Muscle layer of duodenum (tissue), 2 donors: Measurements from ENCODE around the gene ATP5F1D.

Experiments used
- H3K27ac ChIP-seq: one replicate; pipeline ENCODE4 v1.7.0; 2013; ENCODE audit warnings: mild to moderate bottlenecking, low read length
- H3K27me3 ChIP-seq: one replicate; pipeline ENCODE4 v1.7.0; 2013; ENCODE audit warnings: low read depth, mild to moderate bottlenecking, control low read depth, low read length
- H3K36me3 ChIP-seq, 2 donors: one replicate each; pipeline ENCODE4 v1.7.0; 2013; ENCODE audit warnings: low read length in 2 of 2, control low read depth in 1 of 2, mild to moderate bottlenecking in 1 of 2; ENCODE audit not compliant: insufficient read depth in 2 of 2, control insufficient read depth in 1 of 2
- H3K4me1 ChIP-seq, 2 donors: one replicate each; pipeline ENCODE4 v1.7.0; 2013; ENCODE audit warnings: low read length in 2 of 2, mild to moderate bottlenecking in 2 of 2, control low read depth in 1 of 2, moderate library complexity in 1 of 2; ENCODE audit not compliant: insufficient read depth in 2 of 2, control insufficient read depth in 1 of 2
- H3K4me3 ChIP-seq, 2 donors: one replicate each; pipeline ENCODE4 v1.7.0; 2013; ENCODE audit warnings: low read length in 2 of 2, low read depth in 1 of 2, mild to moderate bottlenecking in 1 of 2
- H3K9me3 ChIP-seq, 2 donors: one replicate each; pipeline ENCODE4 v1.7.0; 2013; ENCODE audit warnings: low read length in 2 of 2, control low read depth in 1 of 2, mild to moderate bottlenecking in 1 of 2; ENCODE audit not compliant: control insufficient read depth in 1 of 2
- donor health status: healthy.

ATP5F1D gene

DNA sequence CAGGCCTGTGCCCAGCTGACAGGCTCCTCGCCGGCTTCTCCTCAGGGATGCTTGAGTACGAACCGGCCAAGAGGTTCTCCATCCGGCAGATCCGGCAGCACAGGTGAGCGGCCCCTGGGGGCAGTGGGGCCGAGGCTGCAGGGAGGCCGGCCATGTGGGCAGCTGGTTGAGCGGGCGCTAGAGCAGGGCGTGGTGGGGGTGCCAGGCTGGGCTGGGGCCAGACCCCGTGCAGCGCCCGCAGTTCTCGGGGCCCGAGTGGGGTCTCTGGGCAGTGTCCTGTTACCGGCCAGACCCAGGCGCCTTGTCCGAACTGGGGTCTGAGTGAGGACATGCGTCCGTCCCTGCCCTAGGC is 19.7 kb upstream of the ATP5F1D start:
- no peaks in the 10 kb centered on the region for H3K27me3 ChIP-seq
- no peaks in the 10 kb centered on the region for H3K9me3 ChIP-seq
- no peak overlapping the region for H3K4me3 ChIP-seq
- no peak overlapping the region for H3K27ac ChIP-seq
- H3K4me1 ChIP-seq, result peaks cover 0 to 40% of the 10 kb centered on the region in 2 donors
- H3K36me3 ChIP-seq, result peaks cover 6 to 44% of the 10 kb centered on the region in 2 donors

GRCh38 chr19:1222394-1222793 is 19.2 kb upstream of the ATP5F1D start:
- Histone ChIP-seq H3K4me1 (peaks cover 0 to 38% of the 10 kb centered on the region in 2 donors), H3K9me3 (no peaks in the 10 kb centered on the region), H3K27me3 (no peaks in the 10 kb centered on the region), H3K4me3 (no peak overlapping the region), H3K36me3 (peaks cover 6 to 49% of the 10 kb centered on the region in 2 donors), H3K27ac (no peak overlapping the region)

GRCh38 chr19:1223018-1223855 is 18.3 kb upstream of the ATP5F1D start:
- peaks cover 6 to 58% of the 10 kb centered on the region in 2 donors for H3K36me3 ChIP-seq
- no peak overlapping the region for H3K4me3 ChIP-seq
- no peak overlapping the region for H3K27ac ChIP-seq
- H3K4me1 ChIP-seq, result peaks cover 0 to 30% of the 10 kb centered on the region in 2 donors
- no peaks in the 10 kb centered on the region for H3K9me3 ChIP-seq
- no peaks in the 10 kb centered on the region for H3K27me3 ChIP-seq

- no peak overlapping the region for H3K27ac ChIP-seq
- peaks cover 0 to 21% of the 10 kb centered on the region in 2 donors for H3K4me1 ChIP-seq
- no peaks in the 10 kb centered on the region for H3K27me3 ChIP-seq
- H3K36me3 ChIP-seq, result peaks cover 6 to 60% of the 10 kb centered on the region in 2 donors
- no peaks in the 10 kb centered on the region for H3K9me3 ChIP-seq
- no peak overlapping the region for H3K4me3 ChIP-seq
These were observed 17.3 kb upstream of the ATP5F1D start for GRCh38 chr19:1224047-1224825.

DNA sequence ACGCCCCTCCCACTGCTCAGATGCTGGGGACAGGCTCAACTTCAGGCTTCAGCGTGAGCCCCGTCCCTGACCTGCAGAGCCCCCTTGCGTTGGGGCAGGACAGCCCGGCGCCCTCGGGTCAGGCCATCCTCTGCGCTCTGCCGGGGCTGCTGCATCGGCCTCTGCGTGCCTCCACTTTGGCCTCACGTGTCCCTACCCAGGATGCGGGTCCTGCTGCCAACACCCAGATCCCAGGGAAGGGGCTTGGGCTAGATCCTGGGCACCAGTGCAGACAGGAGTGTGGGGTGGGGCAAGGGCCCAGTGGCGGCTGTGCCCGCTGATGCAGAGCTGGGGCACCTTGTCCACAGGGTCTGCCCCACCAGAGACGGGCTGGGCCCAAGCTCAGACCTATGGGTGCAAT is 16.7 kb upstream of the ATP5F1D start:
- H3K4me1 ChIP-seq, result peaks cover 0 to 20% of the 10 kb centered on the region in 2 donors
- no peak overlapping the region for H3K4me3 ChIP-seq
- H3K36me3 ChIP-seq, result peaks cover 6 to 60% of the 10 kb centered on the region in 2 donors
- H3K9me3 ChIP-seq, result no peaks in the 10 kb centered on the region
- H3K27ac ChIP-seq, result no peak overlapping the region
- no peaks in the 10 kb centered on the region for H3K27me3 ChIP-seq

GRCh38 chr19:1225440-1226226 is 15.9 kb upstream of the ATP5F1D start:
- no peaks in the 10 kb centered on the region for H3K9me3 ChIP-seq
- no peaks in the 10 kb centered on the region for H3K27me3 ChIP-seq
- peaks cover 0 to 20% of the 10 kb centered on the region in 2 donors for H3K4me1 ChIP-seq
- no peak overlapping the region for H3K27ac ChIP-seq
- H3K36me3 ChIP-seq, result peaks cover 6 to 56% of the 10 kb centered on the region in 2 donors
- H3K4me3 ChIP-seq, result no peak overlapping the region

- peaks cover under 1 to 51% of the 10 kb centered on the region in 2 donors for H3K36me3 ChIP-seq
- no peaks in the 10 kb centered on the region for H3K9me3 ChIP-seq
- peaks cover 0 to 20% of the 10 kb centered on the region in 2 donors for H3K4me1 ChIP-seq
- no peak overlapping the region for H3K4me3 ChIP-seq
- no peaks in the 10 kb centered on the region for H3K27me3 ChIP-seq
- H3K27ac ChIP-seq, result no peak overlapping the region
These were observed 15.4 kb upstream of the ATP5F1D start for GRCh38 chr19:1226227-1226518.

DNA sequence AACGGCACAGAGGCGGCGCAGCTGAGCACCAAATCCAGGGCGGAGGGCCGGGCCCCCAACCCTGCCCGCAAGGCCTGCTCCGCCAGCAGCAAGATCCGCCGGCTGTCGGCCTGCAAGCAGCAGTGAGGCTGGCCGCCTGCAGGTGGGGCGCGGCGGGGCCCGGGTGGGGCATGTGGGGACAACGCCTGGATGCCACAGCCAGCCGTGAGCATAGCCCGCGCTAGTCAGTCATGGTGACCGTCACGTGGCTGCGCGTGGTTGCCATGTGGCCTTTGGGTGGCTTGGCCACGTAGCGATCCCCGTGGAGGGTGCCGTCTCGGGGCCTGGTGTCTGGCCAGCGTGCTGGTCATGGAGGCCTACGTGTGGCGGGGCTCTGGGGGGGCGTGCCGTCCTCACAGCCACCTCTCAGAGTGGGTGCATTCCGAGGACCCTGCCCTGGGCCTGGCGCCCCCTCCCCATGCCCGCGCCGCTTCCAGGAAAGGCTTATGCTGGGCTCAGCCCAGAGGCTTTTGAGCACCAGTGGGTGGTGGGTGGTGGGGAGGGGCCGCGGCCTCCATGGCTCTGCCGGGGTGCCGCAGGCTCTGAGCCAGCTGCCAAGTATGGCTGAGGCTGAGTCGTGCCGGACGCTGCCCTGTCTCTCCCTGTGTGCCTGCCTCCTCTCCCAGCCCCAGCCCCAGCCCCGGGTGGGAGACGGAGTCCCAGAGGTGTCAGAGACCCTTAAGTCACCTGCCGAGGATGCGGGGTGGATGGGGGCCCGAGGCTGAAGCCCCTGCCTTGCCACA is 14.8 kb upstream of the ATP5F1D start:
- H3K27ac ChIP-seq, result no peak overlapping the region
- H3K36me3 ChIP-seq, result peaks cover 0 to 50% of the 10 kb centered on the region in 2 donors
- no peak overlapping the region for H3K4me3 ChIP-seq
- H3K4me1 ChIP-seq, result peaks cover 0 to 18% of the 10 kb centered on the region in 2 donors
- H3K27me3 ChIP-seq, result no peaks in the 10 kb centered on the region
- H3K9me3 ChIP-seq, result no peaks in the 10 kb centered on the region

- H3K9me3 ChIP-seq, result no peaks in the 10 kb centered on the region
- peaks cover 0 to 18% of the 10 kb centered on the region in 2 donors for H3K4me1 ChIP-seq
- no peak overlapping the region for H3K27ac ChIP-seq
- H3K4me3 ChIP-seq, result no peak overlapping the region
- no peaks in the 10 kb centered on the region for H3K27me3 ChIP-seq
- H3K36me3 ChIP-seq, result peaks cover 0 to 50% of the 10 kb centered on the region in 2 donors
These were observed 14.1 kb upstream of the ATP5F1D start for GRCh38 chr19:1227304-1228054.
